Esophagus (tissue), 2 donors: ENCODE data around the gene MED4. TPM values are rescaled to one million over a fixed set of nuclear protein-coding genes. Genes with fewer than 3 reads are reported as not detected.
"Not testable (repeated sequence)": the region's sequence is repeated elsewhere in the genome, so short reads cannot be mapped to it uniquely, and the experiment has no call there.

Source experiments
- H3K27ac ChIP-seq, 2 donors: one replicate each; pipeline ENCODE4 v1.5.1; 2013; ENCODE audit warnings: low read depth in 2 of 2, mild to moderate bottlenecking in 2 of 2, inconsistent platforms in 1 of 2, low read length in 1 of 2, moderate library complexity in 1 of 2
- H3K27me3 ChIP-seq, 2 donors: one replicate each; pipeline ENCODE4 v1.6.1; 2013; ENCODE audit warnings: low read length in 2 of 2, control low read depth in 1 of 2, mild to moderate bottlenecking in 1 of 2; ENCODE audit not compliant: insufficient read depth in 2 of 2, control insufficient read depth in 1 of 2
- H3K36me3 ChIP-seq, 2 donors: one replicate each; pipeline ENCODE4 v1.6.1; 2013; ENCODE audit warnings: low read length in 1 of 2; ENCODE audit not compliant: control insufficient read depth in 2 of 2, insufficient read depth in 2 of 2
- H3K4me1 ChIP-seq, 2 donors: one replicate each; pipeline ENCODE4 v1.6.1; 2013; ENCODE audit warnings: low read length in 1 of 2; ENCODE audit not compliant: control insufficient read depth in 2 of 2, insufficient read depth in 2 of 2
- H3K4me3 ChIP-seq, 2 donors: one replicate each; pipeline ENCODE4 v1.5.1; 2013; ENCODE audit warnings: low read length in 2 of 2, mild to moderate bottlenecking in 2 of 2, low read depth in 1 of 2, moderate library complexity in 1 of 2
- H3K9me3 ChIP-seq, 2 donors: one replicate each; pipeline ENCODE4 v1.6.1; 2013; ENCODE audit warnings: mild to moderate bottlenecking in 2 of 2, low read depth in 1 of 2, low read length in 1 of 2, moderate library complexity in 1 of 2; ENCODE audit not compliant: control insufficient read depth in 2 of 2, insufficient read depth in 1 of 2
- WGBS, 2 donors: extraction: QIAGEN DNeasy Blood & Tissue Kit; methylation state at CpG; one replicate each; pipeline ENCODE4 v1.1.7; 2013; 5-methylcytosine and 5-hydroxymethylcytosine counted together
- polyA plus RNA-seq, 2 donors: library from polyadenylated mRNA; stranded (reverse); fragments of 200-250 nt; gene quantifications; one replicate each; pipeline ENCODE4 v1.2.3, GENCODE V29; 2013
- donor health status: healthy with polysubstance abuse.
- donor health status: Bipolar disorder and iron deficiency.

Gene MED4
- polyA plus RNA-seq, 2 donors: 48.9 to 49.7 TPM

- H3K27me3 ChIP-seq: no peaks in the 10 kb centered on the region
- H3K4me3 ChIP-seq: no peak overlapping the region
- H3K36me3 ChIP-seq: peaks cover 13 to 25% of the 10 kb centered on the region in 2 donors
- peaks cover 0 to 6% of the 10 kb centered on the region in 2 donors for H3K9me3 ChIP-seq
- H3K4me1 ChIP-seq: no peaks in the 10 kb centered on the region
- H3K27ac ChIP-seq: no peak overlapping the region
- 79 to 91% methylated on average over 5 of the region's 5 CpGs for WGBS, 2 donors
These were observed 24.0 kb downstream of the MED4 start for GRCh38 chr13:48070942-48071341.

GRCh38 chr13:48069573-48069972 is 25.3 kb downstream of the MED4 start:
- H3K27me3 ChIP-seq: no peaks in the 10 kb centered on the region
- WGBS, 2 donors: 94 to 100% methylated on average over 1 of the region's 1 CpG
- H3K4me1 ChIP-seq: no peaks in the 10 kb centered on the region
- no peak overlapping the region for H3K27ac ChIP-seq
- H3K4me3 ChIP-seq: no peak overlapping the region
- H3K36me3 ChIP-seq: peaks cover 13 to 22% of the 10 kb centered on the region in 2 donors
- peaks cover 0 to 6% of the 10 kb centered on the region in 2 donors for H3K9me3 ChIP-seq

- Histone ChIP-seq H3K4me1 (no peaks in the 10 kb centered on the region), H3K36me3 (peaks cover 13 to 18% of the 10 kb centered on the region in 2 donors), H3K27ac (no peak overlapping the region), H3K27me3 (no peaks in the 10 kb centered on the region), H3K9me3 (peaks cover 0 to 6% of the 10 kb centered on the region in 2 donors), H3K4me3 (no peak overlapping the region)
- WGBS, 2 donors: 95 to 97% methylated on average over 2 of the region's 2 CpGs
These were observed 26.0 kb downstream of the MED4 start for GRCh38 chr13:48068952-48069351.

GRCh38 chr13:48068036-48068435 is 26.9 kb downstream of the MED4 start:
- Histone ChIP-seq H3K4me3 (no peak overlapping the region), H3K27me3 (no peaks in the 10 kb centered on the region), H3K9me3 (peaks cover 0 to 6% of the 10 kb centered on the region in 2 donors), H3K27ac (no peak overlapping the region), H3K4me1 (no peaks in the 10 kb centered on the region), H3K36me3 (peaks cover 9 to 14% of the 10 kb centered on the region in 2 donors)

GRCh38 chr13:48066310-48066989 is 28.5 kb downstream of the MED4 start:
- WGBS, 2 donors: 96 to 97% methylated on average over 3 of the region's 3 CpGs
- H3K4me3 ChIP-seq: no peak overlapping the region
- no peaks in the 10 kb centered on the region for H3K27me3 ChIP-seq
- no peaks in the 10 kb centered on the region for H3K4me1 ChIP-seq
- H3K9me3 ChIP-seq: peaks cover 0 to 6% of the 10 kb centered on the region in 2 donors
- H3K27ac ChIP-seq: no peak overlapping the region
- H3K36me3 ChIP-seq: peaks cover 0 to 9% of the 10 kb centered on the region in 2 donors

- H3K36me3 ChIP-seq, H3K27ac ChIP-seq, H3K4me1 ChIP-seq, H3K4me3 ChIP-seq, H3K27me3 ChIP-seq, H3K9me3 ChIP-seq: not testable (repeated sequence)
- WGBS, 2 donors: 54 to 71% methylated on average over 5 of the region's 5 CpGs
These were observed 35.0 kb downstream of the MED4 start for GRCh38 chr13:48059951-48060350.

GRCh38 chr13:48058536-48058935 is 36.4 kb downstream of the MED4 start:
- not testable (repeated sequence) for H3K4me1 ChIP-seq, H3K9me3 ChIP-seq, H3K4me3 ChIP-seq, H3K27me3 ChIP-seq, H3K27ac ChIP-seq, H3K36me3 ChIP-seq
- WGBS, 2 donors: 96 to 99% methylated on average over 6 of the region's 6 CpGs

GRCh38 chr13:48055712-48056111 is 39.2 kb downstream of the MED4 start:
- Histone ChIP-seq H3K4me3 (no peak overlapping the region), H3K27ac (no peak overlapping the region), H3K36me3 (peaks cover 3 to 6% of the 10 kb centered on the region in 2 donors), H3K4me1 (no peaks in the 10 kb centered on the region), H3K9me3 (no peaks in the 10 kb centered on the region), H3K27me3 (no peaks in the 10 kb centered on the region)
- 75 to 83% methylated on average over 5 of the region's 5 CpGs for WGBS, 2 donors

GRCh38 chr13:48054601-48055000 is 40.3 kb downstream of the MED4 start:
- Histone ChIP-seq H3K9me3 (no peaks in the 10 kb centered on the region), H3K27ac (no peak overlapping the region), H3K36me3 (peaks cover 3 to 6% of the 10 kb centered on the region in 2 donors), H3K4me1 (no peaks in the 10 kb centered on the region), H3K27me3 (no peaks in the 10 kb centered on the region), H3K4me3 (no peak overlapping the region)
- WGBS, 2 donors: 91 to 93% methylated on average over 6 of the region's 6 CpGs

GRCh38 chr13:48050550-48050949 is 44.4 kb downstream of the MED4 start:
- no peaks in the 10 kb centered on the region for H3K9me3 ChIP-seq
- no peaks in the 10 kb centered on the region for H3K4me1 ChIP-seq
- no peak overlapping the region for H3K27ac ChIP-seq
- peaks cover 6% of the 10 kb centered on the region in 2 donors for H3K36me3 ChIP-seq
- no peak overlapping the region for H3K4me3 ChIP-seq
- 90 to 93% methylated on average over 3 of the region's 3 CpGs for WGBS, 2 donors
- no peaks in the 10 kb centered on the region for H3K27me3 ChIP-seq
